ENCODE measurements around the gene CREBBP. TPM values are rescaled to one million over a fixed set of nuclear protein-coding genes. Genes with fewer than 3 reads are reported as not detected.

CREBBP gene
- polyA plus RNA-seq, 1 experiment, result 6.6 TPM

GRCh38 chr16:3740934-3741333 is 139.6 kb downstream of the CREBBP start:
- Histone ChIP-seq H3K36me3 (ENCODE audit: control insufficient read depth, insufficient read depth, low read length) (peaks cover 54% of the 10 kb centered on the region), H3K27me3 (ENCODE audit: control insufficient read depth, insufficient read depth, low read length) (no peaks in the 10 kb centered on the region), H3K4me3 (ENCODE audit: low read depth, low read length) (no peak overlapping the region)
- no peak for DNase-seq (ENCODE audit: low read depth)
- ChIA-PET POLR2A (no interaction called here), CTCF (no interaction called here)
- TF ChIP-seq CTCF (IDR thresholded peaks at IDR 0.05; ENCODE audit: insufficient read depth, low read depth, low read length), result no peak

- CTCF ChIA-PET, result no interaction called here
- H3K36me3 ChIP-seq (ENCODE audit: control insufficient read depth, insufficient read depth, low read length), result peaks cover 56% of the 10 kb centered on the region
These were observed 140.3 kb downstream of the CREBBP start for GRCh38 chr16:3740186-3740585.

GRCh38 chr16:3739636-3740035 is 140.9 kb downstream of the CREBBP start:
- ChIA-PET CTCF (no interaction called here), POLR2A (no interaction called here)
- TF ChIP-seq CTCF (IDR thresholded peaks at IDR 0.05; ENCODE audit: insufficient read depth, low read depth, low read length), result no peak
- no peak for DNase-seq (ENCODE audit: low read depth)
- no peak overlapping the region for H3K4me3 ChIP-seq (ENCODE audit: low read depth, low read length)
- no peaks in the 10 kb centered on the region for H3K27me3 ChIP-seq (ENCODE audit: control insufficient read depth, insufficient read depth, low read length)
- H3K36me3 ChIP-seq (ENCODE audit: control insufficient read depth, insufficient read depth, low read length), result peaks cover 58% of the 10 kb centered on the region

More at GRCh38 chr16:3740186-3740585, 140.3 kb downstream of the CREBBP start:
- DNase-seq (ENCODE audit: low read depth), result no peak
- POLR2A ChIA-PET, result no interaction called here
- Histone ChIP-seq H3K27me3 (ENCODE audit: control insufficient read depth, insufficient read depth, low read length) (no peaks in the 10 kb centered on the region), H3K4me3 (ENCODE audit: low read depth, low read length) (no peak overlapping the region)
- no peak for TF ChIP-seq CTCF (IDR thresholded peaks at IDR 0.05; ENCODE audit: insufficient read depth, low read depth, low read length)

- ChIA-PET CTCF (no interaction called here), POLR2A (no interaction called here)
These were observed 142.0 kb downstream of the CREBBP start for GRCh38 chr16:3738541-3738940.

GRCh38 chr16:3738128-3738527 is 142.4 kb downstream of the CREBBP start:
- DNase-seq (ENCODE audit: low read depth), result no peak
- ChIA-PET POLR2A (no interaction called here), CTCF (no interaction called here)
- Histone ChIP-seq H3K36me3 (ENCODE audit: control insufficient read depth, insufficient read depth, low read length) (peaks cover 59% of the 10 kb centered on the region), H3K4me3 (ENCODE audit: low read depth, low read length) (no peak overlapping the region), H3K27me3 (ENCODE audit: control insufficient read depth, insufficient read depth, low read length) (no peaks in the 10 kb centered on the region)
- no peak for TF ChIP-seq CTCF (IDR thresholded peaks at IDR 0.05; ENCODE audit: insufficient read depth, low read depth, low read length)

More at GRCh38 chr16:3738541-3738940, 142.0 kb downstream of the CREBBP start:
- no peak overlapping the region for H3K4me3 ChIP-seq (ENCODE audit: low read depth, low read length)
- peaks cover 60% of the 10 kb centered on the region for H3K36me3 ChIP-seq (ENCODE audit: control insufficient read depth, insufficient read depth, low read length)
- DNase-seq (ENCODE audit: low read depth), result no peak
- H3K27me3 ChIP-seq (ENCODE audit: control insufficient read depth, insufficient read depth, low read length), result no peaks in the 10 kb centered on the region
- TF ChIP-seq CTCF (IDR thresholded peaks at IDR 0.05; ENCODE audit: insufficient read depth, low read depth, low read length), result no peak

Measured in BJ (cell line).